A549 (cell line): ENCODE measurements around the gene LTA4H. TPM values are rescaled to one million over a fixed set of nuclear protein-coding genes. Genes with fewer than 3 reads are reported as not detected.

Experiments used
- ATAC-seq, 2 experiments: fragments of 200-7000 bp in 1 of 2; fragments of >200 bp in 1 of 2; cut with Nextera tagmentation in 1 of 2; cut with Tn5 transposase in 1 of 2; 3 replicates each; pipeline versions ENCODE4 v1.8.0 to v1.9.1; 2018 to 2020; ENCODE audit warnings: mild to moderate bottlenecking in 1 of 2, moderate library complexity in 1 of 2
- CTCF ChIA-PET: fragments of 300-600 bp; sonication (Branson Sonifier 250); formaldehyde crosslinking; extraction: SDS; loops from one replicate; lab custom pipeline; 2021; ENCODE audit warnings: antibody characterized with exemption, inconsistent platforms; lab: Yijun Ruan, JAX
- POLR2A ChIA-PET: fragments of 350-600 bp; formaldehyde crosslinking; extraction: SDS; loops from one replicate; lab custom pipeline; 2021; ENCODE audit warnings: antibody characterized with exemption, inconsistent platforms; lab: Yijun Ruan, JAX
- DNase-seq, 2 experiments: peaks; one replicate each; pipeline versions ENCODE4 v3.0.0 to v3.0.0-alpha.2; 2011 to 2016; ENCODE audit warnings: low read depth in 1 of 2, low spot score in 1 of 2
- FAIRE-seq: peaks from 2 replicates; lab custom pipeline; 2011; peaks lifted over from hg19 to GRCh38; lab: Jason Lieb, UNC
- H3K27ac ChIP-seq, 2 experiments: fragments of >200 bp; sonication (Bioruptor Twin); formaldehyde crosslinking; 3 replicates each; pipeline ENCODE4 v1.5.1; 2016 to 2017
- H3K4me1 ChIP-seq: fragments of >200 bp; sonication (Bioruptor Twin); formaldehyde crosslinking; 3 replicates; pipeline ENCODE4 v1.6.1; 2016
- H3K4me2 ChIP-seq: fragments of >200 bp; sonication (Bioruptor Twin); formaldehyde crosslinking; 3 replicates; pipeline ENCODE4 v1.6.1; 2016
- H3K4me3 ChIP-seq: fragments of >200 bp; sonication (Bioruptor Twin); formaldehyde crosslinking; 3 replicates; pipeline ENCODE4 v1.5.1; 2016
- H3K9me3 ChIP-seq: fragments of >200 bp; sonication (Bioruptor Twin); formaldehyde crosslinking; 3 replicates; pipeline ENCODE4 v1.6.1; 2016
- BCL3 ChIP-seq: fragments of >200 bp; sonication (Bioruptor Twin); formaldehyde crosslinking; IDR thresholded peaks from 3 replicates; pipeline ENCODE4 v1.6.1; 2016
- BHLHE40 ChIP-seq: IDR thresholded peaks from 2 replicates; pipeline ENCODE4 v1.6.1; 2012; ENCODE audit warnings: low read depth, low read length, inconsistent platforms
- CEBPB ChIP-seq, 2 experiments: fragments of >200 bp in 1 of 2; sonication (Bioruptor Twin) in 1 of 2; formaldehyde crosslinking in 1 of 2; IDR thresholded peaks; 2 replicates each; pipeline ENCODE4 v1.6.1; 2012 to 2016
- CHD2 ChIP-seq: fragments of 150-350 bp; IDR thresholded peaks from 2 replicates; pipeline ENCODE4 v1.6.1; 2014; ENCODE audit warnings: low read length; ENCODE audit not compliant: partially characterized antibody
- EHF ChIP-seq: fragments of 250-450 bp; sonication (Bioruptor Pico); IDR thresholded peaks from 2 replicates; pipeline ENCODE4 v1.5.0; 2020; ENCODE audit warnings: mild to moderate bottlenecking
- EHMT2 ChIP-seq: fragments of 200-600 bp; sonication (generic); IDR thresholded peaks from 2 replicates; pipeline ENCODE4 v1.6.1; 2016; ENCODE audit warnings: antibody characterized with exemption, low read depth, mild to moderate bottlenecking, moderate library complexity
- EP300 ChIP-seq, 2 experiments: fragments of >200 bp; sonication (Bioruptor Twin); formaldehyde crosslinking; IDR thresholded peaks; 2 replicates in 1 of 2; 3 replicates in 1 of 2; pipeline ENCODE4 v1.6.1; 2016 to 2017
- ESRRA ChIP-seq: fragments of 150-350 bp; IDR thresholded peaks from 2 replicates; pipeline ENCODE4 v1.6.1; 2014; ENCODE audit warnings: mild to moderate bottlenecking, low read length, borderline replicate concordance
- FOSL2 ChIP-seq, 2 experiments: fragments of 450-650 bp in 1 of 2; fragments of >200 bp in 1 of 2; sonication (Bioruptor Twin) in 1 of 2; formaldehyde crosslinking; IDR thresholded peaks; 2 replicates each; pipeline versions ENCODE4 v1.5.0 to v1.6.1; 2016 to 2020; ENCODE audit warnings: mild to moderate bottlenecking in 1 of 2, moderate library complexity in 1 of 2
- HES2 ChIP-seq: fragments of >200 bp; sonication (Bioruptor Twin); formaldehyde crosslinking; IDR thresholded peaks from 2 replicates; pipeline ENCODE4 v1.6.1; 2016
- HEYL ChIP-seq: fragments of 250-450 bp; sonication (Bioruptor Pico); IDR thresholded peaks from 2 replicates; pipeline ENCODE4 v1.8.0; 2021; ENCODE audit warnings: mild to moderate bottlenecking, moderate library complexity
- HOXA7 ChIP-seq: fragments of 250-450 bp; sonication (Bioruptor Pico); IDR thresholded peaks from 2 replicates; pipeline ENCODE4 v1.5.0; 2020; ENCODE audit warnings: mild to moderate bottlenecking, moderate library complexity
- HOXB13 ChIP-seq: fragments of 250-450 bp; sonication (Bioruptor Pico); IDR thresholded peaks from 2 replicates; pipeline ENCODE4 v1.5.0; 2020; ENCODE audit warnings: low read depth, mild to moderate bottlenecking, moderate library complexity
- HOXB5 ChIP-seq: fragments of 250-450 bp; sonication (Bioruptor Pico); IDR thresholded peaks from 2 replicates; pipeline ENCODE4 v1.5.0; 2020; ENCODE audit warnings: mild to moderate bottlenecking, moderate library complexity
- JUNB ChIP-seq: fragments of >200 bp; sonication (Bioruptor Twin); formaldehyde crosslinking; IDR thresholded peaks from 2 replicates; pipeline ENCODE4 v1.6.1; 2016
- KDM5A ChIP-seq: fragments of 200-600 bp; sonication (generic); IDR thresholded peaks from 2 replicates; pipeline ENCODE4 v1.6.1; 2016; ENCODE audit warnings: antibody characterized with exemption, mild to moderate bottlenecking
- MYC ChIP-seq: IDR thresholded peaks from 2 replicates; pipeline ENCODE4 v1.6.1; 2012; ENCODE audit warnings: mild to moderate bottlenecking, inconsistent platforms, low read length, improper control_type of control experiment, borderline replicate concordance
- NFE2L2 ChIP-seq: fragments of 150-350 bp; conservative IDR thresholded peaks from 2 replicates; pipeline ENCODE4 v1.6.1; 2014; ENCODE audit warnings: low read length
- NR3C1 ChIP-seq: fragments of >200 bp; sonication (Bioruptor Twin); formaldehyde crosslinking; IDR thresholded peaks from 3 replicates; pipeline ENCODE4 v1.6.1; 2017
- PHF8 ChIP-seq: fragments of 200-600 bp; sonication (generic); IDR thresholded peaks from 2 replicates; pipeline ENCODE4 v1.6.1; 2016; ENCODE audit warnings: low read depth, mild to moderate bottlenecking, antibody characterized with exemption, moderate library complexity, borderline replicate concordance
- RARB ChIP-seq: fragments of 250-450 bp; sonication (Bioruptor Pico); IDR thresholded peaks from 2 replicates; pipeline ENCODE4 v1.8.0; 2021; ENCODE audit warnings: mild to moderate bottlenecking, moderate library complexity
- SMC3 ChIP-seq: fragments of >200 bp; sonication (Bioruptor Twin); formaldehyde crosslinking; IDR thresholded peaks from 3 replicates; pipeline ENCODE4 v1.6.1; 2018; ENCODE audit warnings: inconsistent platforms
- SREBF2 ChIP-seq: fragments of 450-650 bp; IDR thresholded peaks from 2 replicates; pipeline ENCODE4 v1.6.1; 2014; ENCODE audit warnings: mild to moderate bottlenecking, moderate library complexity
- TFCP2L1 ChIP-seq: fragments of 250-450 bp; sonication (Bioruptor Pico); IDR thresholded peaks from 2 replicates; pipeline ENCODE4 v1.5.0; 2021; ENCODE audit warnings: mild to moderate bottlenecking
- TP53 ChIP-seq: fragments of 250-450 bp; sonication (Bioruptor Pico); IDR thresholded peaks from 2 replicates; pipeline ENCODE4 v1.5.0; 2021; ENCODE audit warnings: mild to moderate bottlenecking, moderate library complexity
- ZC3H11A ChIP-seq: fragments of 450-650 bp; IDR thresholded peaks from 2 replicates; pipeline ENCODE4 v1.6.1; 2014; ENCODE audit warnings: antibody characterized with exemption, mild to moderate bottlenecking
- WGBS: methylation state at CpG from one replicate; pipeline ENCODE4 v1.1.6; 2017; ENCODE audit errors: missing lambda C conversion rate; 5-methylcytosine and 5-hydroxymethylcytosine counted together
- polyA plus RNA-seq, 4 experiments: library from polyadenylated mRNA; depleted of rRNA in 3 of 4; stranded (reverse); fragments of >200 nt; fragmentation: RNase III in 1 of 4; extraction: RNeasy Plus Mini Kit Qiagen cat#74134 plus additional on column Dnase treatment in 1 of 4; gene quantifications; 2 replicates in 3 of 4; 3 replicates in 1 of 4; pipeline ENCODE4 v1.2.3, GENCODE V29; 2011 to 2017
- TF ChIP-seq, protein P1 (sequence below): fragments of 150-350 bp; IDR thresholded peaks from 2 replicates; pipeline ENCODE4 v1.6.1; 2014; ENCODE audit warnings: low read depth, mild to moderate bottlenecking, low read length
- TF ChIP-seq, protein P2 (sequence below): fragments of 450-650 bp; IDR thresholded peaks from 2 replicates; pipeline ENCODE4 v1.6.1; 2014; ENCODE audit warnings: antibody characterized with exemption

LTA4H gene
- polyA plus RNA-seq, 2 of the 4 experiments (the other 2 are of a cell fraction), result 126 to 174 TPM

- Histone ChIP-seq H3K9me3 (no peaks in the 10 kb centered on the region), H3K4me2 (peak overlapping the region; percentile 33; the same call in 2 of the 3 replicates), H3K4me3 (no peak overlapping the region), H3K27ac (peak overlapping the region in 1 of 2 experiments; percentile 26; a peak in 1 of 6 replicates), H3K4me1 (peaks cover 27% of the 10 kb centered on the region; the same call in 2 of the 3 replicates)
- DNase-seq (no peak), FAIRE-seq (no peak), ATAC-seq (no peak)
- ChIA-PET CTCF (interaction anchor here (6.5 kb wide), 1 partner anchor 78 kb away, joined by 44 read pairs; no protein-coding TSS in a partner anchor), POLR2A (no interaction called here)
- no peak for TF ChIP-seq SMC3
- no peak for TF ChIP-seq FOSL2 (IDR thresholded peaks at IDR 0.05)
- TF ChIP-seq FOSL2 (CRISPR knock-in tag; IDR thresholded peaks at IDR 0.05), result no peak
- TF ChIP-seq EP300 (IDR thresholded peaks at IDR 0.05), result no peak
- TF ChIP-seq, protein P1, sequence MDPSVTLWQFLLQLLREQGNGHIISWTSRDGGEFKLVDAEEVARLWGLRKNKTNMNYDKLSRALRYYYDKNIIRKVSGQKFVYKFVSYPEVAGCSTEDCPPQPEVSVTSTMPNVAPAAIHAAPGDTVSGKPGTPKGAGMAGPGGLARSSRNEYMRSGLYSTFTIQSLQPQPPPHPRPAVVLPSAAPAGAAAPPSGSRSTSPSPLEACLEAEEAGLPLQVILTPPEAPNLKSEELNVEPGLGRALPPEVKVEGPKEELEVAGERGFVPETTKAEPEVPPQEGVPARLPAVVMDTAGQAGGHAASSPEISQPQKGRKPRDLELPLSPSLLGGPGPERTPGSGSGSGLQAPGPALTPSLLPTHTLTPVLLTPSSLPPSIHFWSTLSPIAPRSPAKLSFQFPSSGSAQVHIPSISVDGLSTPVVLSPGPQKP, result no peak
- TF ChIP-seq PHF8, result no peak
- WGBS, result 88% methylated on average over 29 of the region's 29 CpGs
Observed at GRCh38 chr12:95995238-95996031, 40.0 kb downstream of the LTA4H start.

DNA sequence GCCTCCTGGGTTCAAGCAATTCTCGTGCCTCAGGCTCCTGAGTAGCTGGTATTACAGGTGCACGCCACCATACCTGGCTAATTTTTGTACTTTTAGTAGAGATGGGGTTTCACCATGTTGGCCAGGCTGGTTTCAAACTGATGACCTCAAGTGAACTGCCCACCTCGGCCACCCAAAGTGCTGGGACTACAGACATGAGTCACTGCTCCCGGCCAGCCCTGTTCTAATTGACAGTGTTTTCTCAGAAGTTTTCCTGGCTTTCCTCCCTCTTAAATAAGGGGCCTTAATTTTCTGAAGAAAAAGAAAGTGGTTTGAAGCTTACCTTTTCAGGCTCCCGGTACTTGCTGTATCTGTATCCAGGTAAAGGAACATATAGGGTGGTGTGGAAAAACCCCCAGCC is 40.9 kb downstream of the LTA4H start:
- ChIA-PET POLR2A (no interaction called here), CTCF (interaction anchor here (6.5 kb wide), 1 partner anchor 77 kb away, joined by 44 read pairs; no protein-coding TSS in a partner anchor)
- H3K9me3 ChIP-seq, result no peaks in the 10 kb centered on the region
- no peak for FAIRE-seq
- TF ChIP-seq BCL3 (no peak), HES2 (no peak), BHLHE40 (no peak), TFCP2L1 (CRISPR knock-in tag) (no peak), HOXA7 (CRISPR knock-in tag) (no peak), SREBF2 (no peak), ESRRA (no peak), TP53 (CRISPR knock-in tag) (no peak), NR3C1 (no peak), RARB (no peak), SMC3 (no peak), PHF8 (no peak)
- ATAC-seq, result no peak
- H3K4me2 ChIP-seq, result no peak overlapping the region
- no peak for DNase-seq
- H3K27ac ChIP-seq, result no peak overlapping the region; a peak in 1 of 6 replicates
- WGBS, result 53% methylated on average over 5 of the region's 5 CpGs
- peaks cover 27% of the 10 kb centered on the region; the same call in 2 of the 3 replicates for H3K4me1 ChIP-seq
- no peak overlapping the region for H3K4me3 ChIP-seq

- ATAC-seq, result no peak
- TF ChIP-seq ZC3H11A, result no peak
- TF ChIP-seq EHF (CRISPR knock-in tag), result no peak
- TF ChIP-seq CHD2, result no peak
- TF ChIP-seq PHF8, result no peak
- TF ChIP-seq NFE2L2, result no peak
- no peak for TF ChIP-seq CEBPB (IDR thresholded peaks at IDR 0.05)
- TF ChIP-seq, protein P2, sequence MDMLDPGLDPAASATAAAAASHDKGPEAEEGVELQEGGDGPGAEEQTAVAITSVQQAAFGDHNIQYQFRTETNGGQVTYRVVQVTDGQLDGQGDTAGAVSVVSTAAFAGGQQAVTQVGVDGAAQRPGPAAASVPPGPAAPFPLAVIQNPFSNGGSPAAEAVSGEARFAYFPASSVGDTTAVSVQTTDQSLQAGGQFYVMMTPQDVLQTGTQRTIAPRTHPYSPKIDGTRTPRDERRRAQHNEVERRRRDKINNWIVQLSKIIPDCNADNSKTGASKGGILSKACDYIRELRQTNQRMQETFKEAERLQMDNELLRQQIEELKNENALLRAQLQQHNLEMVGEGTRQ, result no peak
- TF ChIP-seq JUNB, result no peak
- TF ChIP-seq MYC, result no peak
- no peak for TF ChIP-seq HEYL (CRISPR knock-in tag)
- TF ChIP-seq KDM5A, result no peak
- no peak for TF ChIP-seq HOXB13 (CRISPR knock-in tag)
- TF ChIP-seq EHMT2, result no peak
- TF ChIP-seq, protein P1, result no peak
- no peak for TF ChIP-seq NR3C1
- no peak for TF ChIP-seq HOXB5 (CRISPR knock-in tag)
- TF ChIP-seq, all 56 proteins: peak for 0
- ChIA-PET POLR2A (no interaction called here), CTCF (no interaction called here)
- Histone ChIP-seq H3K4me2 (no peak overlapping the region), H3K4me3 (no peak overlapping the region), H3K4me1 (peaks cover 27% of the 10 kb centered on the region; the same call in 2 of the 3 replicates), H3K27ac (no peak overlapping the region), H3K9me3 (no peaks in the 10 kb centered on the region)
- no peak for FAIRE-seq
- no peak for DNase-seq
- WGBS, result 82% methylated on average over 7 of the region's 7 CpGs
Observed at GRCh38 chr12:95993907-95994306, 41.5 kb downstream of the LTA4H start.
